IMR-90 (cell line): ENCODE measurements around the gene DUSP3. TPM values are rescaled to one million over a fixed set of nuclear protein-coding genes. Genes with fewer than 3 reads are reported as not detected.

Source experiments
- ATAC-seq: fragments of 200-7000 bp; cut with Tn5 transposase; 2 replicates; pipeline ENCODE4 v1.9.1; 2020; ENCODE audit warnings: low read depth, mild to moderate bottlenecking, moderate library complexity
- BruUV-seq: library from RNA; stranded (reverse); fragments of 400-500 nt; replicated peaks from 2 replicates; lab custom pipeline; 2021; lab: Mats Ljungman, UMichigan
- CTCF ChIA-PET: fragments of 300-600 bp; formaldehyde crosslinking; extraction: SDS; loops from one replicate; lab custom pipeline; 2021; ENCODE audit warnings: antibody characterized with exemption; lab: Yijun Ruan, JAX
- POLR2A ChIA-PET: fragments of 300-600 bp; sonication (Branson Sonifier 250); formaldehyde crosslinking; loops from one replicate; lab custom pipeline; 2022; ENCODE audit warnings: antibody characterized with exemption; ENCODE audit not compliant: unreplicated experiment; lab: Charles Lee
- DNase-seq: peaks from one replicate; pipeline ENCODE4 v3.0.0; 2013
- H2AFZ ChIP-seq: replicated peaks from 2 replicates; pipeline ENCODE3; 2013; ENCODE audit warnings: low read length, mild to moderate bottlenecking; ENCODE audit not compliant: poor library complexity
- H2AK5ac ChIP-seq: 2 replicates; pipeline ENCODE4 v1.6.1; 2013; ENCODE audit warnings: low read depth, low read length, inconsistent platforms
- H2AK9ac ChIP-seq: replicated peaks from 2 replicates; pipeline ENCODE3; 2013; ENCODE audit warnings: mild to moderate bottlenecking, low read depth, low read length, moderate library complexity; ENCODE audit not compliant: poor library complexity
- H2BK120ac ChIP-seq: 2 replicates; pipeline ENCODE4 v1.6.1; 2013; ENCODE audit warnings: low read depth, low read length, inconsistent platforms
- H2BK15ac ChIP-seq: 3 replicates; pipeline ENCODE4 v1.6.1; 2013; ENCODE audit warnings: low read depth, low read length, inconsistent platforms
- H2BK20ac ChIP-seq: 2 replicates; pipeline ENCODE4 v1.6.1; 2013; ENCODE audit warnings: low read depth, mild to moderate bottlenecking, inconsistent platforms, low read length, moderate library complexity
- H2BK5ac ChIP-seq: 2 replicates; pipeline ENCODE4 v1.6.1; 2013; ENCODE audit warnings: mild to moderate bottlenecking, low read depth, low read length, inconsistent platforms; ENCODE audit not compliant: poor library complexity, severe bottlenecking
- H3K14ac ChIP-seq: replicated peaks from 2 replicates; pipeline ENCODE4 v1.6.1; 2013; ENCODE audit warnings: low read depth, low read length, inconsistent platforms
- H3K18ac ChIP-seq: 2 replicates; pipeline ENCODE4 v1.6.1; 2013; ENCODE audit warnings: low read depth, low read length, control low read depth
- H3K23ac ChIP-seq: 2 replicates; pipeline ENCODE4 v1.6.1; 2013; ENCODE audit warnings: low read depth, low read length, inconsistent platforms
- H3K27ac ChIP-seq: 2 replicates; pipeline ENCODE4 v1.5.1; 2013; ENCODE audit warnings: mild to moderate bottlenecking, control low read depth, low read length; ENCODE audit not compliant: insufficient read depth
- H3K27me3 ChIP-seq: 2 replicates; pipeline ENCODE4 v1.6.1; 2013; ENCODE audit warnings: low read length; ENCODE audit not compliant: control insufficient read depth, insufficient read depth
- H3K36me3 ChIP-seq: 2 replicates; pipeline ENCODE4 v1.6.1; 2013; ENCODE audit warnings: low read length, mixed read lengths; ENCODE audit not compliant: control insufficient read depth, insufficient read depth
- H3K4ac ChIP-seq: 2 replicates; pipeline ENCODE4 v1.6.1; 2013; ENCODE audit warnings: low read depth, low read length, inconsistent platforms
- H3K4me1 ChIP-seq: 2 replicates; pipeline ENCODE4 v1.6.1; 2013; ENCODE audit warnings: low read length, mixed read lengths; ENCODE audit not compliant: control insufficient read depth, insufficient read depth
- H3K4me2 ChIP-seq: 2 replicates; pipeline ENCODE4 v1.6.1; 2013; ENCODE audit warnings: low read depth, mild to moderate bottlenecking, control low read depth, low read length, moderate library complexity
- H3K4me3 ChIP-seq: 2 replicates; pipeline ENCODE4 v1.5.1; 2013; ENCODE audit warnings: low read depth, mild to moderate bottlenecking, control low read depth, low read length, moderate library complexity; ENCODE audit not compliant: insufficient read depth
- H3K56ac ChIP-seq: 2 replicates; pipeline ENCODE4 v1.6.1; 2013; ENCODE audit warnings: low read length, inconsistent platforms; ENCODE audit not compliant: insufficient read depth; ENCODE audit errors: extremely low read depth
- H3K79me1 ChIP-seq, 2 experiments: 2 replicates each; pipeline ENCODE4 v1.6.1; 2013; ENCODE audit warnings: low read length in 2 of 2, inconsistent platforms in 1 of 2, low read depth in 1 of 2
- H3K9ac ChIP-seq: 2 replicates; pipeline ENCODE4 v1.6.1; 2013; ENCODE audit warnings: low read depth, low read length, control low read depth
- H3K9me1 ChIP-seq: 2 replicates; pipeline ENCODE4 v1.6.1; 2013; ENCODE audit warnings: low read length, inconsistent platforms; ENCODE audit not compliant: insufficient read depth
- H3K9me3 ChIP-seq: 2 replicates; pipeline ENCODE4 v1.6.1; 2013; ENCODE audit warnings: low read length; ENCODE audit not compliant: control insufficient read depth, insufficient read depth
- H4K20me1 ChIP-seq: 2 replicates; pipeline ENCODE4 v1.6.1; 2013; ENCODE audit warnings: low read length, inconsistent platforms; ENCODE audit not compliant: insufficient read depth
- H4K5ac ChIP-seq: 2 replicates; pipeline ENCODE4 v1.6.1; 2013; ENCODE audit warnings: mild to moderate bottlenecking, low read depth, low read length, control low read depth
- H4K8ac ChIP-seq, 2 experiments: 2 replicates each; pipeline ENCODE4 v1.6.1; 2013; ENCODE audit warnings: low read depth in 2 of 2, low read length in 2 of 2, control low read depth in 1 of 2, inconsistent platforms in 1 of 2
- H4K91ac ChIP-seq: 2 replicates; pipeline ENCODE4 v1.6.1; 2013; ENCODE audit warnings: low read depth, low read length, inconsistent platforms; ENCODE audit not compliant: insufficient read depth
- CTCF ChIP-seq: conservative IDR thresholded peaks from 2 replicates; pipeline ENCODE4 v1.5.1; 2012; ENCODE audit warnings: mild to moderate bottlenecking, low read depth, low read length, improper control_type of control experiment
- MAFK ChIP-seq: IDR thresholded peaks from 2 replicates; pipeline ENCODE4 v1.6.1; 2012; ENCODE audit warnings: low read depth, low read length, improper control_type of control experiment
- RFX5 ChIP-seq: IDR thresholded peaks from 2 replicates; pipeline ENCODE4 v1.8.0; 2012; ENCODE audit warnings: low read depth, mild to moderate bottlenecking, low read length, moderate library complexity
- WGBS, 2 experiments: methylation state at CpG; one replicate each; pipeline versions ENCODE4 v1.1.5 to v1.1.7; 2013; ENCODE audit warnings: missing lambda C conversion rate in 2 of 2; ENCODE audit not compliant: insufficient read length in 1 of 2; ENCODE audit errors: extremely low coverage in 2 of 2; 5-methylcytosine and 5-hydroxymethylcytosine counted together
- dilution Hi-C: fragments of 300-500 bp; cut with HindIII; formaldehyde crosslinking; loops from one replicate; pipeline ENCODE4 v1.14.3; 2018; ENCODE audit warnings: low sequenced_read_pairs; ENCODE audit not compliant: unreplicated experiment
- in situ Hi-C: fragments of 300-500 bp; cut with MboI; formaldehyde crosslinking; loops from 3 replicates; pipeline ENCODE4 v1.14.3; 2019; ENCODE audit warnings: low sequenced_read_pairs, inconsistent platforms, mixed read lengths
- intact Hi-C: fragments of 100-400 bp; cut with micrococcal nuclease; formaldehyde crosslinking; loops from 2 replicates; pipeline ENCODE4 v1.10.0; 2022
- polyA plus RNA-seq, 3 experiments: library from polyadenylated mRNA; depleted of rRNA; stranded (reverse); fragments of >200 nt; gene quantifications; 2 replicates each; pipeline ENCODE4 v1.2.3, GENCODE V29; 2012; ENCODE audit warnings: low replicate concordance in 1 of 3
- total RNA-seq: library from RNA; depleted of rRNA; stranded (reverse); fragments of >200 nt; gene quantifications from 2 replicates; pipeline ENCODE4 v1.2.3, GENCODE V29; 2012

The DUSP3 gene
- total and polyA plus RNA-seq, 2 of the 4 experiments (the other 2 are of a cell fraction) = 33.3 to 40.9 TPM

GRCh38 chr17:43800736-43801135 is 22.0 kb upstream of the DUSP3 start:
- Histone ChIP-seq H2AK5ac (no peak overlapping the region), H2BK15ac (no peak overlapping the region), H3K9me1 (0 out of 2 replicates have a peak, but pooled peaks cover 5% of the 10 kb centered on the region), H3K4ac (no peak overlapping the region), H3K27ac (no peak overlapping the region), H4K8ac (no peak overlapping the region), H3K9me3 (no peaks in the 10 kb centered on the region; the same call in 1 of the 2 replicates), H3K9ac (no peak overlapping the region), H4K20me1 (peaks cover 5% of the 10 kb centered on the region; the same call in 1 of the 2 replicates), H3K27me3 (no peaks in the 10 kb centered on the region), H3K18ac (no peak overlapping the region), H2BK120ac (no peak overlapping the region), H3K4me1 (peaks cover 2% of the 10 kb centered on the region; the same call in 1 of the 2 replicates), H4K5ac (no peak overlapping the region), H3K23ac (no peak overlapping the region), H3K36me3 (peaks cover 5% of the 10 kb centered on the region), H3K4me3 (no peak overlapping the region), H3K79me1 (no peaks in the 10 kb centered on the region), H3K56ac (no peak overlapping the region), H2BK20ac (no peak overlapping the region), H3K14ac (no peak overlapping the region), H2BK5ac (no peak overlapping the region), H3K4me2 (no peak overlapping the region), H4K91ac (no peak overlapping the region), H2AK9ac (no peak overlapping the region), H2AFZ (no peak overlapping the region)
- ChIA-PET CTCF (no interaction called here), POLR2A (no interaction called here)
- dilution Hi-C loops (no loop called here), in situ Hi-C loops (no loop called here), intact Hi-C loops (no loop called here)
- TF ChIP-seq CTCF = no peak
- no peak for TF ChIP-seq MAFK
- TF ChIP-seq RFX5 = no peak
- ATAC-seq = no peak
- BruUV-seq = no TSS peak
- no CpG with 5 or more reads among the region's 3 CpGs for WGBS, 2 experiments
- DNase-seq = no peak
